HPDE6-E6E7 (cell line): Measurements from ENCODE around the gene IFIT1B.
"Not testable (repeated sequence)": the region's sequence is repeated elsewhere in the genome, so short reads cannot be mapped to it uniquely, and the experiment has no call there.

Source experiments
- DNase-seq: peaks from one replicate; pipeline ENCODE4 v3.0.0; 2011; ENCODE audit warnings: missing footprints; ENCODE audit errors: extremely low spot score

The IFIT1B gene

GRCh38 chr10:89377705-89378637, at the start of gene IFIT1B:
Gene IFIT1B, plus strand, starts transcription at chr10:89378056. Its CDS starts 80 bp downstream, at chr10:89378136.
- DNase-seq = no peak

- DNase-seq = no peak
These were observed 48.7 kb upstream of the IFIT1B start for GRCh38 chr10:89329151-89329550.

- not testable (repeated sequence) for DNase-seq
These were observed 47.8 kb upstream of the IFIT1B start for GRCh38 chr10:89330014-89330413.

- no peak for DNase-seq
These were observed 47.2 kb upstream of the IFIT1B start for GRCh38 chr10:89330537-89331212.

GRCh38 chr10:89331487-89332122, 46.3 kb upstream of the IFIT1B start:
- not testable (repeated sequence) for DNase-seq

- no peak for DNase-seq
These were observed 45.7 kb upstream of the IFIT1B start for GRCh38 chr10:89332123-89332633.

GRCh38 chr10:89335226-89335625, 42.6 kb upstream of the IFIT1B start:
- DNase-seq = no peak

- no peak for DNase-seq
These were observed 41.6 kb upstream of the IFIT1B start for GRCh38 chr10:89336241-89336640.

- DNase-seq = no peak
These were observed 40.4 kb upstream of the IFIT1B start for GRCh38 chr10:89337484-89337883.

- no peak for DNase-seq
These were observed 39.1 kb upstream of the IFIT1B start for GRCh38 chr10:89338713-89339112.

GRCh38 chr10:89339875-89340274, 38.0 kb upstream of the IFIT1B start:
- no peak for DNase-seq

- no peak for DNase-seq
These were observed 36.2 kb upstream of the IFIT1B start for GRCh38 chr10:89341649-89342048.

GRCh38 chr10:89342206-89342958, 35.5 kb upstream of the IFIT1B start:
- DNase-seq = peak; percentile 61

GRCh38 chr10:89343089-89343767, 34.6 kb upstream of the IFIT1B start:
- no peak for DNase-seq

- DNase-seq = no peak
These were observed 33.7 kb upstream of the IFIT1B start for GRCh38 chr10:89344156-89344555.

- no peak for DNase-seq
These were observed 32.4 kb upstream of the IFIT1B start for GRCh38 chr10:89345367-89346000.

GRCh38 chr10:89346405-89347254, 31.2 kb upstream of the IFIT1B start:
- no peak for DNase-seq

GRCh38 chr10:89347701-89348457, 30.0 kb upstream of the IFIT1B start:
- no peak for DNase-seq

- no peak for DNase-seq
These were observed 29.4 kb upstream of the IFIT1B start for GRCh38 chr10:89348481-89348880.
